ENCODE data around the gene POU3F1. TPM values are rescaled to one million over a fixed set of nuclear protein-coding genes. Genes with fewer than 3 reads are reported as not detected.
A peak's percentile ranks its signal among the peaks of the same experiment; 100 is the strongest.

POU3F1 gene
- total and polyA plus RNA-seq, 2 of the 4 experiments (the other 2 are of a cell fraction), result not detected

DNA sequence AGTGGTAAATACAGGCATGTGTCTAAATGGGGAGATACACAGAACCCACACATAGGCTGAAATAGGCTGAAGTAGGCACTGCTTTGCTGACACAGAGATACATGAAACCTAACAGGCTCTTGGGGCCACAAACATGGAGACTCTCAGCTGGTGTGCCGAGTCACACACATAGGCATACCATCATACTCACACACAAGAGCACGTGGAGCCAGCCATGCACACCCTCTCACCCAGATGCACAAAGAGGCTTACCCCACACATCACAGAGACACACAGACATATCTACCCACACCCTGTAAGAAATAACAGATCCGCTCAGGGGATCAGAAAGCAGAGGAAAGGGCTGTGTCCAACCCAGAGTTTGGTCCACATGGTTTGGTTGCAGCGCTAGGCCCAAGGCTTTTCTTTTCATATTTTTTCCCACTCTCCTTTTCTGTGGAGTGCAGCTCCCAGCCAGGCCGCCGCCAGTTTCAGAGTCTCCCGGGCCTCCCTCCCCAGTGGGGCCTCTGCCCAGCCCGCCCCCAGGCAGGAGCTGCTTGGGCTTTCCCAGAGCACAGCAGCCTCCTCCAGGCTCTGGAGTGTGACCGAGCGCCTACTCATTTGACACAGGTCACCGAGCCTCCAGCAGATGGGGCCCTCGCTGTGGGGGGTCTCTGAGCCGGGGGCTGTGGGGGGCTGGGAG, 3.9 kb upstream of the POU3F1 start:
- Histone ChIP-seq H4K5ac (ENCODE audit: low read depth, low read length) (no peak overlapping the region), H3K4me3 (ENCODE audit: insufficient read depth, low read depth, low read length) (no peak overlapping the region), H3K14ac (replicated peaks; ENCODE audit: low read depth, low read length) (no peak overlapping the region), H3K9ac (ENCODE audit: low read depth, low read length) (no peak overlapping the region), H3K9me1 (ENCODE audit: insufficient read depth, low read length) (no peaks in the 10 kb centered on the region), H3K9me3 (ENCODE audit: control insufficient read depth, insufficient read depth, low read length) (0 out of 2 replicates have a peak, but pooled peaks cover 2% of the 10 kb centered on the region), H2BK20ac (ENCODE audit: low read depth, low read length) (no peak overlapping the region), H4K20me1 (ENCODE audit: insufficient read depth, low read length) (no peaks in the 10 kb centered on the region), H3K4me1 (ENCODE audit: control insufficient read depth, insufficient read depth, low read length) (no peaks in the 10 kb centered on the region), H3K79me1 (ENCODE audit: low read depth in 1 of 2, low read length in 2 of 2) (no peaks in the 10 kb centered on the region), H2AK5ac (ENCODE audit: low read depth, low read length) (no peak overlapping the region), H2BK15ac (ENCODE audit: low read depth, low read length) (no peak overlapping the region), H3K27ac (ENCODE audit: insufficient read depth, low read length) (no peak overlapping the region), H3K56ac (ENCODE audit: extremely low read depth, insufficient read depth, low read length) (no peak overlapping the region), H3K36me3 (ENCODE audit: control insufficient read depth, insufficient read depth, low read length) (no peaks in the 10 kb centered on the region), H2AK9ac (replicated peaks; ENCODE audit: low read depth, low read length, poor library complexity) (no peak overlapping the region), H3K27me3 (ENCODE audit: control insufficient read depth, insufficient read depth, low read length) (peaks cover 57% of the 10 kb centered on the region), H3K4me2 (ENCODE audit: low read depth, low read length) (no peak overlapping the region), H3K4ac (ENCODE audit: low read depth, low read length) (no peak overlapping the region), H2BK120ac (ENCODE audit: low read depth, low read length) (no peak overlapping the region), H4K8ac (ENCODE audit: low read depth in 2 of 2, low read length in 2 of 2) (no peak overlapping the region), H4K91ac (ENCODE audit: insufficient read depth, low read depth, low read length) (no peak overlapping the region), H3K23ac (ENCODE audit: low read depth, low read length) (no peak overlapping the region), H2BK5ac (ENCODE audit: low read depth, low read length, poor library complexity, severe bottlenecking) (no peak overlapping the region), H2AFZ (replicated peaks; ENCODE audit: low read length, poor library complexity) (no peak overlapping the region), H3K18ac (ENCODE audit: low read depth, low read length) (no peak overlapping the region)
- no peak for ATAC-seq (ENCODE audit: low read depth)
- intact Hi-C loops (cut with micrococcal nuclease) (no loop called here), dilution Hi-C loops (cut with HindIII; ENCODE audit: low sequenced_read_pairs, unreplicated experiment) (no loop called here), in situ Hi-C loops (cut with MboI; ENCODE audit: low sequenced_read_pairs) (no loop called here)
- CTCF ChIA-PET, result interaction anchor here (0.7 kb wide), 1 partner anchor 9 kb away, joined by 3 read pairs; no protein-coding TSS in a partner anchor
- peak; percentile 23 for DNase-seq
- BruUV-seq (replicated peaks), result no TSS peak
- TF ChIP-seq SMC3 (IDR thresholded peaks at IDR 0.05; ENCODE audit: low read depth, low read length), result no peak
- TF ChIP-seq, protein P1, sequence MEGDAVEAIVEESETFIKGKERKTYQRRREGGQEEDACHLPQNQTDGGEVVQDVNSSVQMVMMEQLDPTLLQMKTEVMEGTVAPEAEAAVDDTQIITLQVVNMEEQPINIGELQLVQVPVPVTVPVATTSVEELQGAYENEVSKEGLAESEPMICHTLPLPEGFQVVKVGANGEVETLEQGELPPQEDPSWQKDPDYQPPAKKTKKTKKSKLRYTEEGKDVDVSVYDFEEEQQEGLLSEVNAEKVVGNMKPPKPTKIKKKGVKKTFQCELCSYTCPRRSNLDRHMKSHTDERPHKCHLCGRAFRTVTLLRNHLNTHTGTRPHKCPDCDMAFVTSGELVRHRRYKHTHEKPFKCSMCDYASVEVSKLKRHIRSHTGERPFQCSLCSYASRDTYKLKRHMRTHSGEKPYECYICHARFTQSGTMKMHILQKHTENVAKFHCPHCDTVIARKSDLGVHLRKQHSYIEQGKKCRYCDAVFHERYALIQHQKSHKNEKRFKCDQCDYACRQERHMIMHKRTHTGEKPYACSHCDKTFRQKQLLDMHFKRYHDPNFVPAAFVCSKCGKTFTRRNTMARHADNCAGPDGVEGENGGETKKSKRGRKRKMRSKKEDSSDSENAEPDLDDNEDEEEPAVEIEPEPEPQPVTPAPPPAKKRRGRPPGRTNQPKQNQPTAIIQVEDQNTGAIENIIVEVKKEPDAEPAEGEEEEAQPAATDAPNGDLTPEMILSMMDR (conservative IDR thresholded peaks at IDR 0.05; ENCODE audit: low read depth, low read length), result no peak
- no peak for TF ChIP-seq MXI1 (IDR thresholded peaks at IDR 0.05; ENCODE audit: borderline replicate concordance, low read depth, low read length)
- no peak for TF ChIP-seq RAD21 (IDR thresholded peaks at IDR 0.05; ENCODE audit: low read length)
- TF ChIP-seq, protein P2, sequence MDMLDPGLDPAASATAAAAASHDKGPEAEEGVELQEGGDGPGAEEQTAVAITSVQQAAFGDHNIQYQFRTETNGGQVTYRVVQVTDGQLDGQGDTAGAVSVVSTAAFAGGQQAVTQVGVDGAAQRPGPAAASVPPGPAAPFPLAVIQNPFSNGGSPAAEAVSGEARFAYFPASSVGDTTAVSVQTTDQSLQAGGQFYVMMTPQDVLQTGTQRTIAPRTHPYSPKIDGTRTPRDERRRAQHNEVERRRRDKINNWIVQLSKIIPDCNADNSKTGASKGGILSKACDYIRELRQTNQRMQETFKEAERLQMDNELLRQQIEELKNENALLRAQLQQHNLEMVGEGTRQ (IDR thresholded peaks at IDR 0.05; ENCODE audit: low read depth, low read length), result no peak
- no peak for TF ChIP-seq BHLHE40 (IDR thresholded peaks at IDR 0.05; ENCODE audit: low read depth, low read length)
- TF ChIP-seq NFE2L2 (IDR thresholded peaks at IDR 0.05; ENCODE audit: low read depth, low read length), result no peak
- TF ChIP-seq FOS (IDR thresholded peaks at IDR 0.05; ENCODE audit: low read depth, low read length), result no peak
- 18% methylated on average over 5 of the region's 13 CpGs; no CpG with 5 or more reads in 1 of the 2 experiments for WGBS, 2 experiments (ENCODE audit: extremely low coverage in 2 of 2, insufficient read length in 1 of 2)
- POLR2A ChIA-PET (ENCODE audit: unreplicated experiment), result no interaction called here
